HepG2 (cell line): ENCODE results near the gene SH3D21. TPM values are rescaled to one million over a fixed set of nuclear protein-coding genes. Genes with fewer than 3 reads are reported as not detected.

Source experiments
- BHLHE40 ChIP-seq: IDR thresholded peaks from 2 replicates; pipeline ENCODE4 v1.6.1; 2011; ENCODE audit warnings: low read length, improper control_type of control experiment
- CBX2 ChIP-seq, 2 experiments: fragments of 200-600 bp in 1 of 2; sonication (generic); formaldehyde crosslinking in 1 of 2; IDR thresholded peaks; 2 replicates each; pipeline versions ENCODE4 v1.7.0 to v1.8.1; 2018 to 2022; ENCODE audit warnings: low read depth in 2 of 2, low read length in 1 of 2, mild to moderate bottlenecking in 1 of 2, missing genetic modification reagents in 1 of 2
- CHD2 ChIP-seq: IDR thresholded peaks from 2 replicates; pipeline ENCODE4 v1.6.1; 2011; ENCODE audit warnings: low read depth, low read length, improper control_type of control experiment
- ETS1 ChIP-seq: sonication (generic); formaldehyde crosslinking; IDR thresholded peaks from 2 replicates; pipeline ENCODE4 v1.4.0; 2020; ENCODE audit warnings: missing genetic modification reagents
- FOXK2 ChIP-seq: fragments of 450-650 bp; IDR thresholded peaks from 2 replicates; pipeline ENCODE4 v1.6.1; 2016
- HDAC2 ChIP-seq: sonication (generic); formaldehyde crosslinking; IDR thresholded peaks from 2 replicates; pipeline ENCODE4 v1.4.0; 2020; ENCODE audit warnings: missing genetic modification reagents
- JUNB ChIP-seq: sonication (generic); formaldehyde crosslinking; IDR thresholded peaks from 2 replicates; pipeline ENCODE4 v1.8.0; 2022; ENCODE audit warnings: missing genetic modification reagents, mild to moderate bottlenecking, borderline replicate concordance
- JUND ChIP-seq: sonication (generic); formaldehyde crosslinking; IDR thresholded peaks from 2 replicates; pipeline ENCODE4 v1.8.0; 2022; ENCODE audit warnings: mild to moderate bottlenecking, missing genetic modification reagents
- KLF13 ChIP-seq: sonication (generic); formaldehyde crosslinking; IDR thresholded peaks from 2 replicates; pipeline ENCODE4 v1.4.0; 2020; ENCODE audit warnings: mild to moderate bottlenecking, missing genetic modification reagents
- KLF16 ChIP-seq, 2 experiments: sonication (generic) in 1 of 2; formaldehyde crosslinking in 1 of 2; IDR thresholded peaks; 2 replicates each; pipeline versions ENCODE4 v1.6.1 to v1.8.0; 2016 to 2023; ENCODE audit warnings: missing genetic modification reagents in 2 of 2, missing compliant biosample characterization in 1 of 2
- LBX2 ChIP-seq: sonication (generic); formaldehyde crosslinking; IDR thresholded peaks from 2 replicates; pipeline ENCODE4 v1.5.0; 2020; ENCODE audit warnings: missing genetic modification reagents, mild to moderate bottlenecking, borderline replicate concordance
- MAFG ChIP-seq: sonication (generic); formaldehyde crosslinking; IDR thresholded peaks from 2 replicates; pipeline ENCODE4 v1.5.1; 2020; ENCODE audit warnings: mild to moderate bottlenecking, missing genetic modification reagents
- MNT ChIP-seq: fragments of 450-650 bp; IDR thresholded peaks from 2 replicates; pipeline ENCODE4 v1.6.1; 2016
- MTA1 ChIP-seq: sonication (generic); formaldehyde crosslinking; IDR thresholded peaks from 2 replicates; pipeline ENCODE4 v1.4.0; 2020; ENCODE audit warnings: missing genetic modification reagents, mild to moderate bottlenecking, borderline replicate concordance
- NR3C1 ChIP-seq: sonication (generic); formaldehyde crosslinking; IDR thresholded peaks from 2 replicates; pipeline ENCODE4 v1.4.0; 2020; ENCODE audit warnings: missing genetic modification reagents
- REL ChIP-seq: sonication (generic); formaldehyde crosslinking; conservative IDR thresholded peaks from 2 replicates; pipeline ENCODE4 v1.8.0; 2022; ENCODE audit warnings: mild to moderate bottlenecking, missing genetic modification reagents, moderate library complexity
- STAG1 ChIP-seq: sonication (generic); formaldehyde crosslinking; IDR thresholded peaks from 2 replicates; pipeline ENCODE4 v1.4.0; 2020; ENCODE audit warnings: missing genetic modification reagents
- TEAD2 ChIP-seq: sonication (generic); formaldehyde crosslinking; IDR thresholded peaks from 2 replicates; pipeline ENCODE4 v1.9.0; 2021; ENCODE audit warnings: missing genetic modification reagents
- ZBTB8A ChIP-seq: sonication (generic); formaldehyde crosslinking; IDR thresholded peaks from 2 replicates; pipeline ENCODE4 v1.4.0; 2020; ENCODE audit warnings: mild to moderate bottlenecking, low read depth, missing genetic modification reagents, borderline replicate concordance
- ZFP62 ChIP-seq: sonication (generic); formaldehyde crosslinking; IDR thresholded peaks from 2 replicates; pipeline ENCODE4 v1.4.0; 2020; ENCODE audit warnings: missing genetic modification reagents
- ZNF530 ChIP-seq: sonication (generic); formaldehyde crosslinking; IDR thresholded peaks from 2 replicates; pipeline ENCODE4 v1.5.0; 2020; ENCODE audit warnings: low read depth, mild to moderate bottlenecking, missing genetic modification reagents
- ZNF567 ChIP-seq: sonication (generic); formaldehyde crosslinking; IDR thresholded peaks from 2 replicates; pipeline ENCODE4 v1.8.1; 2023; ENCODE audit warnings: mild to moderate bottlenecking, missing genetic modification reagents, borderline replicate concordance
- ZNF609 ChIP-seq: sonication (generic); formaldehyde crosslinking; IDR thresholded peaks from 2 replicates; pipeline ENCODE4 v1.4.0; 2020; ENCODE audit warnings: mild to moderate bottlenecking, missing genetic modification reagents, borderline replicate concordance
- polyA plus RNA-seq, 8 experiments: library from polyadenylated mRNA; depleted of rRNA in 3 of 8; stranded (reverse) in 7 of 8; unstranded in 1 of 8; fragments of >200 nt; fragmentation: Illumina TruSeq in 4 of 8; extraction: Trizol in 4 of 8; gene quantifications; 2 replicates each; pipeline versions ENCODE4 v1.2.1 to v1.2.3, GENCODE V29; 2011 to 2016; ENCODE audit warnings: low read depth in 4 of 8, missing spikeins in 1 of 8, mixed read lengths in 1 of 8; ENCODE audit not compliant: insufficient read depth in 1 of 8
- total RNA-seq, 5 experiments: library from RNA; depleted of rRNA; stranded (reverse); fragments of >200 nt; fragmentation: Illumina TruSeq; extraction: Trizol; gene quantifications; 2 replicates each; pipeline ENCODE4 v1.2.3, GENCODE V29; 2016; ENCODE audit warnings: low read depth in 1 of 5

The SH3D21 gene
- total and polyA plus RNA-seq, 2 of the 13 experiments (the other 11 are each of a cell fraction or from before 2014, with no cell fraction given): 5.1 to 8.6 TPM

GRCh38 chr1:36306902-36307456 lies 811 bp downstream of the SH3D21 start (continued):
- TF ChIP-seq ZNF567 (CRISPR knock-in tag): no peak
- no peak for TF ChIP-seq NR3C1 (CRISPR knock-in tag)
- peak; percentile 28; the same call in 1 of the 2 replicates for TF ChIP-seq ZNF609 (CRISPR knock-in tag)
- no peak for TF ChIP-seq CBX2 (IDR thresholded peaks at IDR 0.05; ENCODE audit: low read depth, low read length)
- TF ChIP-seq CBX2 (CRISPR knock-in tag; IDR thresholded peaks at IDR 0.05; ENCODE audit: low read depth): no peak
- no peak for TF ChIP-seq JUND (CRISPR knock-in tag)
- no peak for TF ChIP-seq ZBTB8A (CRISPR knock-in tag)
- TF ChIP-seq JUNB (CRISPR knock-in tag): peak; percentile 47; the same call in 1 of the 2 replicates
- TF ChIP-seq ZNF530 (CRISPR knock-in tag): no peak
- no peak for TF ChIP-seq TEAD2 (CRISPR knock-in tag)
- TF ChIP-seq LBX2: 0 out of 2 replicates have a peak, but pooled peaks have one; percentile 46
- peak; percentile 80; the same call in 1 of the 2 replicates for TF ChIP-seq REL (CRISPR knock-in tag)
- no peak for TF ChIP-seq ZFP62
- TF ChIP-seq MTA1 (CRISPR knock-in tag): 0 out of 2 replicates have a peak, but pooled peaks have one; percentile 29
- 0 out of 2 replicates have a peak, but pooled peaks have one; percentile 39 for TF ChIP-seq HDAC2 (CRISPR knock-in tag)
- no peak for TF ChIP-seq ETS1 (CRISPR knock-in tag)
- TF ChIP-seq CHD2: no peak
- no peak for TF ChIP-seq MAFG (CRISPR knock-in tag)
- TF ChIP-seq KLF13: no peak
- TF ChIP-seq BHLHE40: no peak
- TF ChIP-seq KLF16 (CRISPR knock-in tag; IDR thresholded peaks at IDR 0.05): peak; percentile 27 to 48; a peak in 2 of 4 replicates
- peak; percentile 19; the same call in 1 of the 2 replicates for TF ChIP-seq STAG1 (CRISPR knock-in tag)
- no peak for TF ChIP-seq MNT
- no peak for TF ChIP-seq FOXK2
